Mononuclear cell (primary cell): Measurements from ENCODE around the gene ALG14. TPM values are rescaled to one million over a fixed set of nuclear protein-coding genes. Genes with fewer than 3 reads are reported as not detected.

Experiments
- H3K27me3 ChIP-seq: 2 replicates; pipeline ENCODE4 v1.6.0; 2011; ENCODE audit warnings: low read length, control low read depth; ENCODE audit not compliant: insufficient read depth
- H3K4me1 ChIP-seq: 2 replicates; pipeline ENCODE4 v1.5.1; 2011; ENCODE audit warnings: mild to moderate bottlenecking, low read length, control low read depth; ENCODE audit not compliant: insufficient read depth
- H3K4me3 ChIP-seq: 2 replicates; pipeline ENCODE4 v1.5.1; 2011; ENCODE audit warnings: mild to moderate bottlenecking, low read length, moderate library complexity
- H3K9me3 ChIP-seq: 2 replicates; pipeline ENCODE4 v1.5.1; 2011; ENCODE audit warnings: low read depth, mild to moderate bottlenecking, control low read depth, low read length
- total RNA-seq: library from RNA; depleted of rRNA; stranded (reverse); fragments of >200 nt; gene quantifications from one replicate; pipeline ENCODE4 v1.2.3, GENCODE V29; 2012

The ALG14 gene
- total RNA-seq, 1 donor = 0.21 TPM

GRCh38 chr1:94936861-94937620 lies 135.7 kb downstream of the ALG14 start:
- H3K4me1 ChIP-seq = no peaks in the 10 kb centered on the region
- no peaks in the 10 kb centered on the region for H3K27me3 ChIP-seq

GRCh38 chr1:94935476-94935875 lies 137.3 kb downstream of the ALG14 start:
- H3K9me3 ChIP-seq = no peaks in the 10 kb centered on the region
- H3K27me3 ChIP-seq = no peaks in the 10 kb centered on the region
- no peak overlapping the region for H3K4me3 ChIP-seq
- H3K4me1 ChIP-seq = no peaks in the 10 kb centered on the region

More at GRCh38 chr1:94936861-94937620, 135.7 kb downstream of the ALG14 start:
- Histone ChIP-seq H3K4me3 (no peak overlapping the region), H3K9me3 (no peaks in the 10 kb centered on the region)

- no peak overlapping the region for H3K4me3 ChIP-seq
Observed at GRCh38 chr1:94935034-94935433, 137.7 kb downstream of the ALG14 start.

GRCh38 chr1:94934551-94934950 lies 138.2 kb downstream of the ALG14 start:
- peaks cover under 1% of the 10 kb centered on the region for H3K27me3 ChIP-seq
- H3K9me3 ChIP-seq = no peaks in the 10 kb centered on the region
- no peak overlapping the region for H3K4me3 ChIP-seq
- H3K4me1 ChIP-seq = no peaks in the 10 kb centered on the region

More at GRCh38 chr1:94935034-94935433, 137.7 kb downstream of the ALG14 start:
- H3K9me3 ChIP-seq = no peaks in the 10 kb centered on the region
- H3K4me1 ChIP-seq = no peaks in the 10 kb centered on the region
- no peaks in the 10 kb centered on the region for H3K27me3 ChIP-seq

- H3K4me1 ChIP-seq = peaks cover 8% of the 10 kb centered on the region
- H3K4me3 ChIP-seq = no peak overlapping the region
- H3K27me3 ChIP-seq = peaks cover 25% of the 10 kb centered on the region
- no peaks in the 10 kb centered on the region for H3K9me3 ChIP-seq
Observed at GRCh38 chr1:94931254-94931841, 141.4 kb downstream of the ALG14 start.

- no peak overlapping the region for H3K4me3 ChIP-seq
- peaks cover 20% of the 10 kb centered on the region for H3K4me1 ChIP-seq
- H3K27me3 ChIP-seq = peaks cover 43% of the 10 kb centered on the region
- H3K9me3 ChIP-seq = no peaks in the 10 kb centered on the region
Observed at GRCh38 chr1:94929351-94930217, 143.2 kb downstream of the ALG14 start.

- Histone ChIP-seq H3K4me3 (no peak overlapping the region), H3K4me1 (peaks cover 20% of the 10 kb centered on the region), H3K27me3 (peaks cover 52% of the 10 kb centered on the region), H3K9me3 (no peaks in the 10 kb centered on the region)
Observed at GRCh38 chr1:94928293-94928939, 144.3 kb downstream of the ALG14 start.

GRCh38 chr1:94927405-94928175 lies 145.2 kb downstream of the ALG14 start:
- Histone ChIP-seq H3K9me3 (no peaks in the 10 kb centered on the region), H3K27me3 (peaks cover 58% of the 10 kb centered on the region), H3K4me3 (peak overlapping the region; percentile 32), H3K4me1 (peaks cover 20% of the 10 kb centered on the region)

- Histone ChIP-seq H3K4me3 (peak within 1 kb of the TSS; percentile 32), H3K9me3 (no peaks in the 10 kb centered on the region), H3K27me3 (peaks cover 58% of the 10 kb centered on the region), H3K4me1 (peaks cover 20% of the 10 kb centered on the region)
Observed at GRCh38 chr1:94926915-94927404, 145.8 kb downstream of the ALG14 start, which contains the start of gene CNN3. TSS of gene CNN3 (minus strand) at chr1:94927110. CDS start at chr1:94926894, 216 bp downstream.

GRCh38 chr1:94926126-94926914 lies 146.4 kb downstream of the ALG14 start:
- Histone ChIP-seq H3K4me1 (peaks cover 20% of the 10 kb centered on the region), H3K27me3 (peaks cover 58% of the 10 kb centered on the region), H3K4me3 (peak overlapping the region; percentile 32), H3K9me3 (no peaks in the 10 kb centered on the region)

GRCh38 chr1:94925561-94926125 lies 147.1 kb downstream of the ALG14 start:
- Histone ChIP-seq H3K9me3 (no peaks in the 10 kb centered on the region), H3K4me1 (peaks cover 20% of the 10 kb centered on the region), H3K27me3 (peaks cover 58% of the 10 kb centered on the region), H3K4me3 (peak overlapping the region; percentile 32)

GRCh38 chr1:94925004-94925403 lies 147.7 kb downstream of the ALG14 start:
- Histone ChIP-seq H3K4me3 (no peak overlapping the region), H3K4me1 (peaks cover 20% of the 10 kb centered on the region), H3K9me3 (no peaks in the 10 kb centered on the region), H3K27me3 (peaks cover 58% of the 10 kb centered on the region)
